GM21515 (cell line): ENCODE data around the gene WBP4.
A peak's percentile ranks its signal among the peaks of the same experiment; 100 is the strongest.

ENCODE experiments used
- ATAC-seq: cut with Tn5 transposase; IDR thresholded peaks from one replicate; pipeline ENCODE4 v1.9.1; 2021; ENCODE audit not compliant: unreplicated experiment

The WBP4 gene

DNA sequence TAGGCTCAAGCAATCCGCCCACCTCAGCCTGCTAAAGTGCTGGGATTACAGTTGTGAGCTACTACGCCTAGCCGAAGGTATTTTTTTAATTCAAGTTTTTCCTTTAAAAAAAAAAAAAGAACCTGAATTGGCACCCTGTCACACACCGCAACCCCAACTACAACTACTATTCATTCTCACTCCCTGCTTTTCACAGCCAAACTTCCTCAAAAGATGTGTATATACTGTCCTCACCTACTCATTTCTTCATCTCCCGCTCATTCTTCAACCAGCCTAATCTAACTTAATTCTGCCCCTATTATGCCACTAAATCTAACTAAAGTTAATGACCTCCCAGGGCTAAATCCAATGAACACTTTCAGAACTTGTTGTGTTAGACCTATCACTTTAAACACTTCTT, 12.7 kb upstream of the WBP4 start:
- no peak for ATAC-seq

DNA sequence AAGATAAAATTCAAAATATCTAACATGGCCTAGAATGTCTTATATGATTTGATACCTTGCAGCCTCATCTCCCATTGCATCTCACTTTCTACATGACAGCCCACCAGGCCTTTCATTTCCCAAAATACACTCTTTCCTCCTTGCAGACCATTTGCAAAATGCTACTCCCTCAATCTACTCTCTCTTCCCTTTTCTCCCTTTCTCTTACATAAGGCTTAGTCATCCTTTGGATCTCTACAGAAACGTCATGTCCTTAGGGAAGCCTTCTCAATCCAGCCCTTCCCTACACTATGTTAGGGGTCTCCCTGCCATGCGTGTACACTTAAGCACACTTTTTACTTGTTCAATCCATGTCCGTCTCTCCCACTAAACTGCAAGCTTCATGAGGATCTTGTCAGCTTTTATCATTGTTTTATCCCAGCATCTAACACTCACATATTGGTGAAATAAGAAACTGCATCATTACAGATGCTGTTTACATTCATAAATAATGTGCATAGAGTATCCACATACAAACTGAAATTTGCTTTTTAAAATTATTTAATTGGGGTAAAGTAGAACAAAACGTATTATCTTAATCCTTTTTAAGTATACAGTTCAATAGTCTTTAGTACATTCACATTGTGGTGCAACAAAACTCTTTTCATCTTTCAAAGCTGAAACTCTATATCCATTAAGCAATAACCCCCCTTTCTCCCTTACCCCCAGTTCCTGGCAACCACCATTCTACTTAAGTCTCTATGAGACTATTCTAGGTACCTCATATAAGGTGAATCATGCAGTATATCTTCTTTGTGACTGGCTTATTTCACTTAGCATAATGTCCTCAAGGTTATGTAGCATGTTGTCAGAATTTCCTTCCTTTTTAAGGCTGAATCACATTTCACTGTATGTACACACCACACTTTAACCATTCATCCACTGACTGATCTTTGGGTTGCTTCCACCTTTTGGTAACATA, 11.5 kb upstream of the WBP4 start:
- no peak for ATAC-seq

DNA sequence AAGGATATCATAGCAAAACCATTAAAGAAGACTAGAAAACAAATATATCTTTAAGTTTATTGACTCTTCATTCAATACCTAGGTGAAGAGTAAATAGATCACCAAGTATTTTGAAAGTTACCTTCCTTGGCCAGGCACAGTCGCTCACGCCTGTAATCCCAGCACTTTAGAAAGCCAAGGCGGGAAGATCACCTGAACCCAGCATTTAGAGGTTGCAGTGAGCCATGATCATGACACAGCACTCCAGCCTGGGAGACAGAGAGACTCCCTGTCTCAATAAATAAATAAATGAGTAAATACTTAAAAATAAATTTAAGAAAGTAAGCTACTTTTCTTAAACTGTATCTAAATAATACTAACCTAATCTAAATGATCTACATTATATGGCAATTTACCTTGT, 8.9 kb upstream of the WBP4 start:
- ATAC-seq = no peak

DNA sequence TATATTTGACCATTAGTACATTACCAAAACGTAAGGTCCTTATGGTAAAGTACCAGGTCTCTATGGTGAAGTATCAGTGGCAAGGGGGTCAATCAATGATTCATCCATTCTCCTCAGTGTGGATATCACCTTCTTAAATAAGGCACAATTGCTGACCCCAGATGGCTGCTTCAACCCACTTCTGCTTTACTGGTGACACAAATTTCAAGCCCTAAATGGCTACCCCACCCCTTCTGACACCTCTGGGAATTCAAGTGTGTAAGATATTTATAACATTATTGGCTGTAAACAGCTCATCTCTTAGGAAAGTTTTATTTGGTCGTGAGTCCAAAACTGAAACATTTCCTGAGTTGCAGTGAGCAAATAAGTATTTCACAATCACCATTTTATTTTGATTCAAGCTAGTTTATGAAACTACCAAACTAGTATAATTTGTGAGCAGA, 7.9 kb upstream of the WBP4 start:
- peak; percentile 60 for ATAC-seq

DNA sequence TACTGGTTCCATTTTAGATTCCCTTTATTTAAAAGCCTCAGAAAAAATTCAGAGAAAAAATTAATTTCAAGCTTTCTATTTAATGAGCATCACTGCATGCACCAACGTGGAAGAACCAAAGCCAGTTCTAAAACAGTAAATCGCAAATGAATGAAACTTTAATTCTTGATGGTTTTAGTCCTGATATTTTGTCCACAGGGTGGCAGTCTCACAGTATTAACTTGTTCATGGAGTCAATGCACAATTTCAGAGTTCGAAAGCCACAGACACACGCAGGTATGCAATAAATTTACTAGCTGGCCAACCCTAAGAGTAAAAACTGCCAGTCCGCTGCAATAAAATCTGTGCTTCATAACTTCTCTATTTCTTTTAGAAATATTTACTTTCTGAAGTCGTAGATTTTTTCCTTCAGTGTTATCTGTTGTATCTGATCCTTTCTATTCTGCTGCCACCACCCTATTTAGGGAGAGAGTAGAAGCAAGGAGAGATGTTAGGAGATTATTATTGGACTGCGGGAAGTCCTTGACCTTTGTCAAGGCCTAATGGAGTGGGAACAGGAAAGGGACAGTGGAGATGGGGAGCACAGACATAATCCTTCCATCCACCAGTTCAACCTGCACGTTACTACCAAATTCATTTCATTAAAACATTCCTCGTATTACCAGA, 7.0 kb upstream of the WBP4 start:
- peak; percentile 35 for ATAC-seq

DNA sequence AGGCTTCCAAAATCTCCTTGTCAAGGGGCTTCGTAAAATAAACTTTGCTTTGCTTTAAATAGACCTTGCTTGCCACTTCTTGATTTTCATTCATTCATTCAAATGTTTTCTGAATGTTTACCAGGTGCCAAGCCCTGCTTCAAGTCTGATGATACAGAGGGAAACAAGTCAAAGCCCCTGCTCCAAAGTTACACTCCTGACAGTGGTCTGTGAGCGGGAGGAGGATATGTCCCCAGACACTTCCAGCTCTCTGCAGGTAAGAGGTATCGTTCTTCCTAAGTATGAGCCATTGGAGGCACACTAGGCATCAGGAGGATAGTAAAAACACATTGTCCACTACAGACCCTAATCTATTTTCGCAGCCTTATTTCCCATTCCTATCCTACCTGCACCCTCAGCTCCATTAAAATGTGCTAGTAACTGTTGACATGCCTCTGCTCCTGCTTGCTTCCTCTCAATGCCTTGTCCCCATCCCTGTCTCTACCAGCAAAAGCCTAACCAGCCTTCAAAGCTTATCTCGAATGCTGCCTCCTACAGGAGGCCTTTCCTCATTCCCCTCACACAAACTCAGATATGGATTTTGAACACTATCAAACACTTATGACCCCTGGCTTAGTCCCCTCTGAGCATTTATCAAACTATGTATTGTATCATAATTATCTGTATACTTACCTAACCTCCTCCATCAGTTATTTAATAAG, 6.2 kb upstream of the WBP4 start:
- ATAC-seq = no peak

DNA sequence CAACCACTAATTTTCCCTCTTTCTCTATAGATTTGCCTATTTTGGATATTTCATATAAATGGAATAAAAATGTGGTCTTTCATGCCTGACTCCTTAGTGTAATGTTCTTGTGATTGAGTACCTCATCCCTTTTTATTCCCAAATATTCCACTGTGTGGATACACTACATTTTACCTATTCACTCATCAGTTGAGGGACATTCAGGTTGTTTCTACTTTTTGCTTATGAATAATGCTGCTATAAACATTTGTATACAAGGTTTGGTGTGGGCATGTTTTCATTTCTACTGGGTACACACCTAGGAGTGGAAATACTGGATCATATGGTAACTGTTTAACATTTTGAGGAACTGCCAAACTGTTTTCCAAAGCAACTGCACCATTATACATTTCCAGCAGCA, 5.1 kb upstream of the WBP4 start:
- ATAC-seq = no peak

DNA sequence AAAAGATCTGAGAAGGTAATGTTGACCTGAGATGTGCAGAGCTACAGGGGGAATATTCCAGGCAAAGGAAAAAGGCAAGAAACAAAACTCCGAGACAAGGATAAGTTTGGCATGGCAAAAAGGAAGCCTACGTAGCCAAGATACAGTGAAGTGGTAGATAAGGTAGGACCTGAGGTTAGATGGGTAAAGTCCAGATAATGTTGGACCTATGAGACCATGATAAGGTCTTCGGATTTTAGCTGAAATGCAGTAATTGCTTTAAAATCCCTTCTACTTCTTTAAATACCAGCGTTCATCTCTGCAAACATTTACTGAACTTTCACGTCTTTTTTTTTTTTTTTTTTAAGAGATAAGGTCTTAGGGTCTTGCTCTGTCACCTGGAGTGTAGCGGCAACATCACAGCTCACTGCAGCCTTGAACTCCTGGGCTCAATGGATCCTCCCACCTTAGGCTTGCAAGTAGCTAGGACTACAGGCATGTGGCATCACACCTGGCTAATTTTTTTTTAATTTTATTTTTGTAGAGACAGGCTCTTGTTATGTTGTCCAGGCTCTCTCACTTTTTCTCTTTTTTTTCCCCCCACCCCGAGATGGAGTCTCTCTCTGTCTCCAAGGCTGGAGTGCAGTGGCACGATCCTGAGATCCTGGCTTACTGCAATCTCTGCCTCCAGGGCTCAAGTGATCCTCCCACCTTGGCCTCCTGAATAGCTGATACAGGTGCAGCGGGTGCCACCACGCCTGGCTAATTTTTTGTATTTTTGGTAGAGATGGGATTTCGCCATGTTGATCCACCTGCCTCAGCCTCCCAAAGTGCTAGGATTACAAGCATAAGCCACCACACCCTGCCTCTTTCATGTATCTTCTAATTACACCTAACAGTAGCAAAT, 4.2 kb upstream of the WBP4 start:
- ATAC-seq = no peak

DNA sequence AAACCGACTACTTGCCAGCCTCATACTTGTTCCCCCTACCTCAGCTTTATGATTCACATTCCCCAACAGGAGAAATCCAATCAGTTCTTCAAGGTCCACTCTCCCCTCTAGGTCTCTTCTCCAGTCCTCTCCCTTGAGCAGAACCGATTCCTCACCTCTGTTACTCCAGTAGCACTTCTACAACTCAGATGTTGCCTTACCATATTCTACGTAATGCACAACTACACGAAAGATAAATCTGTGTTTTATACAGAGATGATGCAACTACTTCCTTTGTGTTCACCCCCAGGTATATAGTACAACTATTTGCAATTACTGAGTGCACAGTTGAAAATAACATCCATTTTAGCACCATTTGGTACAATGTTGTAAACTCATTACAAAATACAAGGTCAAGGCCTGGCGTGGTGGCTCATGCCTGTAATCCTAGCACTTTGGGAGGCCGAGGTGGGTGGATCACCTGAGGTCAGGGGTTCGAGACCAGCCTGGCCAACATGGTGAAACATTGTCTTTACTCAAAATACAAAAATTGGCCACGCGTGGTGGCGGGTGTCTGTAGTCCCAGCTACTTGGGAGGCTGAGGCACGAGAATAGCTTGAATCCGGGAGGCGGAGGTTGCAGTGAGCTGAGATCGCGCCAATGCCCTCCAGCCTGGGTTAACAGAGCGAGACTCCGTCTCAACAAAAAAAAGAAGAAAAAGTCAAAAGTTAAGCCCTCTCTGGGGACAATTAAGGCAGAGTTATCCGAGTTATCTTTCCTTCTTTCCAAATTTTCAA, 2.8 kb upstream of the WBP4 start:
- no peak for ATAC-seq

DNA sequence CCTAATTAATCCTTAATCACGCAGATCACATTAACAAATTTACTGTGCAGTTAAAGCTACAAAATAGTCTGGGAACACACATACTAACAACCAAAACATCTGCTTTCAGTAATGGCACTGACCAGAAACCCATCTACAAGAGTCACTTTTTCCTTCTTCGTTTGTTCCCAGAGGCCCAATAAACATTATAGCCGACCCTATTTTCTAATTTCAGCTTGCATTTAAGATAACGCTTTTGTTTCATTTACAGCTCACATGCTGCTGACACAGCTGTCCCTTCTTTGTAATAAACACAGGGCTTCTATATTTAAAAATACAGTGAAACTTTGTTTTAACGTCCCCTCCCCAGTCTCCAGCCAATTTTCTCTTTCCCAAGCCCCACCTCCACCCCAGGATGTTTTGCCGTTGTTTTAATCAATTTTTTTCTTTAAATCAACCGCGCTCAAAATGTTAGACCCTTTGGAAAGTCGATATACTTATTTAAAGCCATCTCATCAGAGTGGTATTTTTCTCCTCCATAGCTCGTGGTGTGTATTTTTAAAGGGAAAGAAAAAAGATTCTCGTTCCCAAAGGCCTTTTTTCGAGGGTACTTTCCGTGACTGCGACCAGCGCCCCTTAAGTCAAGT, 1.7 kb upstream of the WBP4 start:
- ATAC-seq = no peak

DNA sequence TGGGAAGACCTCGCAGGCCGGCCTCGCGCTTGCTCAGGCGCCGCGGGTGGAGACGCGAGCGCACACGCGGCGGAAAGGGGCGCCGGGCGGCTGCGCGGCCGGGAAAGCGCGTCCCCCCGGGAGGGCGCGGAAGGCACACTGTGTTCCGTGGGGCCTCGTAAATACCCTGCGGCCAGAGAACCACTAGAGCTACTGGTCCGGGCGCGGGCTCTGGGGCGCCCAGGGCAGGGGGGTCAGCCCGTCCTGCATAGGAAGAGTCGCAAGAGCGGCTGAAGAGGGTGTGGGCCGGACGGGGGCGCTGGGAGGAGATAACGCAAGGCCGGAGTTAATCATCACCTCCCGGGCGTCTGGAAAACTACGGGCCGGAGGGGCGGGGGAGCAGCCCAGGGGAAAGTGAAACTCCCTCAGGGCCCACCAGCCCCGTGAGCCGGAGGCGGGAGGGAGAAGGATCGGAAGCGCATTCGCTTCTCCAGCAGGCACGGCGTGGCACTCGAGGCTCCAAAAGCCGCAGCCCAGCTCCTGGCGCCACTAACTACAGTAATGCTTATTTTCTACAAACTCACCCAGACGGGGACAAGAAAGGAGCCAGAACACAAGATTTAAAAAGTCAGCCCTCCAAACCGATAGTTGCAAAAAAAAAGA, 1.1 kb upstream of the WBP4 start:
- peak; percentile 41 for ATAC-seq

DNA sequence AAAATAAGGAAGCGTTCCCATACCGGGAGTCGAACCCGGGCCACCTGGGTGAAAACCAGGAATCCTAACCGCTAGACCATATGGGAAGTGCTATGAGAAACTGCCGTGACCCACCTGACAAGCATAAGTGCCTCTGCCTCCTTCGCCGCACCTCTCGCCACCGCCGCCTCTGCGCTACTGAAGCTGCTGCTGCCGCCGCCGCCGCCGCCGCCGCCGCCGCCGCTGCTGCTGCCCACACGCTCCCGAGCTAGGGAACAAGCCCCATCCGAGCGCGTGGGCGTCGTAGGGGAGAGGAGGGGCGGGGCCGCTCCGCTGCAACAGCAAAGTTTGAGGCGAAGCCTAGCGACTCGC, 610 bp upstream of the WBP4 start:
- peak; percentile 27 for ATAC-seq

DNA sequence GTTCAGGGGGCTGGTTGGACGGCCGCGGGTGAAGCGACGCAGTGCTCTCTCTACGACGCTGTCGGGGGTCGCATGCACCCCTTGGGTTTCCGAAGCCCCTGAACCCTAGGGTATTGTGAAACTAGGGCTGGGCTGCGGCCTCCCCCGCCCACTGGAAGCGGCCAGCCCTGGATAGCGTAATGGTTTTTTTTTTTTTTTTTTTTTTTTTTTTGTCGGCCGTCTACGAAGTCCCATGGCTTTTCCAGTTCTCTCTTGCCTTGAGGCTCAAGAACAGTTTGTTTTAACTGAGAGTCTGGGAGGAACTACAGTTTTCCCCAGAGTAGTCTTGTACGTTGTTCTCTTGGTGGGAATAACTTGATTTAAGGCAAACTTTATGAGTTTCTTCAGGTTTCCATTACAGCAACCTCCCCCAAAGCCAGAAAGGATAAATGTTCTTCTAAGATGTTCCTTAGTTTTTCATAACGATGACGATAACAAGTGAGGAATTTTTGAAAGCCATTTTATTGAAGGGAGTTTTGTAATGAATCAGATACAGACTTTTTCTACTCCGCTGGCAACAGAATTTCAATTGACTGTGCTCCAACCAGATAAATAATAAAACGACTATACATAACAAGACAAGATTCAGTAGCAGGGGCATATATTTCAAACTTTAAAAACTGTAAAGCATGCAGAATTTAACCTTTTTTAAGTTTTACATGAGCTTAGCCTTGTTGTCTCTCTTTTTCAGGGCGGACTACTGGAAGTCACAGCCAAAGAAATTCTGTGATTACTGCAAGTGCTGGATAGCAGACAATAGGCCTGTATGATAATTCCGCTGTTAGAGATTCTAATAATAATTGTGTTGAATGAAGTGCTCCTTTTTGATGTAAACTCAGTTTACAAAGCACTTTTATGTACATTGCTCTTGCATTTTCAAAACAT, 867 bp downstream of the WBP4 start:
- ATAC-seq = peak; percentile 35

DNA sequence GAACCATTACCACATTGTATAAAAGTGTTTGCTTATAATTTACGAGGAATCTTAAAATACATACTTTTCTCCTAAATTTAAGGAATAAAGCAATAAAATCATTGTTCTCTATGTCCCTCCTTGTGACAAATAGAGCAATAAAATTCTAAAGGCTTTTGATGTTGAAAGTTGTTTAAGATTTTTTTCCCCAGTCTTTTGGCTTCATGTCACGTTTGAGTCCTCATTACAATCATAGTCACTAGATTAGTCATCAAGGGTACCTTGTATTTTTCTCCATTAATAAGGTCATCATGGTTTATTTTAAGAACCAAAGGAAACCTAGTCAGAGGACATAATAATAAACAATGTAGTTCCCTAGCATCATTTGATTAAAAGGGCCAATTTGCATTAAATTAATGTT, 3.2 kb downstream of the WBP4 start:
- ATAC-seq = no peak

DNA sequence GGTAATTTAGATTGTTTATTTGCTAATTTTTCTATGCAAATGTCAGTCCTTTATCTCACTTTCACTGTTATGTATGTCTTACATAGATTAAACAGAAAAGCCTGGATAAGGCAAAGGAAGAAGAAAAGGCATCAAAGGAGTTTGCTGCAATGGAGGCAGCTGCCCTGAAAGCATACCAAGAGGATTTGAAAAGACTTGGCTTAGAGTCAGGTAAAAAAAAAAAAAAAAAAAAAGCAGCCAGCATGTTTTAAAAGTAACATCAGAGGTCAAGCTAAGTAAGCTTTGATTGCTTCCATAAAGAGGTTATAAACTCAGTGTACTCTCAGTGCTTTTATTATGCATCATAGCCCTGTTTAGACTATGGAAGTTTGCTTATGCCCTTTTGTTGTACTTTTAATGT, 3.8 kb downstream of the WBP4 start:
- ATAC-seq = no peak

DNA sequence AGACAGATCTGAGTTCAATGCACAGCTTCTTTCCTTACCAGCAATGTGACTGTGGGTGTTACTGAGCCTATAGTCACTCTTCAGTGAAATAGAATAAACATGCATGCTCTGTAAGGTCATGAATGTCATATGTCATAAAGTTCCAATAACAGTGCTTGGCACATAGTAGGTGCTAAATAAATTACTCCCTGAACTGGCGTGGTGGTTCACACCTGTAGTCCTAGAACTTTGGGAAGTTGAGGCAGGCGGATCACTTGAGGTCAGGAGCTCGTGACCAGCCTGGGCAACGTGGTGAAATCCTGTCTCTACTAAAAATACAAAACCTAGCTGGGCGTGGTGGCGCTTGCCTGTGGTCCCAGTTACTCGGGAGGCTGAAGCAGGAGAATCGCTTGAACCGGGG, 13.2 kb downstream of the WBP4 start:
- ATAC-seq = no peak

DNA sequence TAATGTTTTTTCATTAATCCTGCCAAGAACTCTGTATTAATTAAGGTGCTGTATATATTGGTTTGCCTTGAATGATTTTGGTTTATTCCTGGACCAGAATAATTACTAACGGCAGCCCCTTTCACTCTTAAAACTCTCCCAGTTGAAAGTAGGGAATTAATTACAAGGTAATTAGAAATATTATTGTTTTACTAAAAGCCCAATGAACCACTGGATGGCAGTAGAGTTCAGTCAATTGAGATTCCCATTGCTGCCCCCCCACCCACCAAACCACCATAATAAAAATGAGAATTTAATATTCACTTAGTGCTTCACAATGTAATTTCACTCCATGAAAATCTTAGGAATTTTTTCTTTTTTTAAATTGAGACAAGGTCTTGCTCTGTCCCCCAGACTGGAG, 13.7 kb downstream of the WBP4 start:
- no peak for ATAC-seq

DNA sequence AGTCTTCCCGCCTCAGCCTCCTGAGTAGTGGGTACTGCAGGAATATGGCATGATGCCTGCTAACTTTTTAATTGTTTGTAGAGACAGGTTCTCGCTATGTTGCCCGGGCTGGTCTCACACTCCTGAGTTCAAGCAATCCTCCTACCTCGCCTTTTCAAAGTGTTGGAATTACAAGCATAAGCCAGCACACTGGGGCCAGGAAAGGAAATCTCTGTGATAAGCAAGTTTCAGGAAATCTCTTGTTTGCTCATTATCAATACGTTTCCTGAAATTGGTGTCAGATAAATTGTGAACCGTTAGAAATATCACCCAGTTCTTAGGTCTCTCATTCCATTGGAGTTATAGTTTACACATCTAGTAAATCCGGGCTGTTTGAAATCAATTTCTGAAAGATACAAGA, 14.2 kb downstream of the WBP4 start:
- no peak for ATAC-seq
